Tibial nerve (tissue), 4 donors: ENCODE data around the gene LRRTM3. TPM values are rescaled to one million over a fixed set of nuclear protein-coding genes. Genes with fewer than 3 reads are reported as not detected.

Experiments
- DNase-seq, 2 donors: peaks; one replicate each; pipeline ENCODE4 v3.0.0-alpha.2; 2019; ENCODE audit warnings: low spot score in 2 of 2
- H3K27ac ChIP-seq, 4 donors: fragments of 200-600 bp; sonication (generic) in 3 of 4; one replicate each; pipeline ENCODE4 v1.5.1; 2017 to 2019; ENCODE audit warnings: mild to moderate bottlenecking in 1 of 4
- H3K27me3 ChIP-seq, 2 donors: fragments of 200-600 bp; sonication (generic) in 1 of 2; one replicate each; pipeline versions ENCODE4 v1.5.1 to v1.6.0; 2017 to 2019
- H3K36me3 ChIP-seq, 3 donors: fragments of 200-600 bp; sonication (generic); one replicate each; pipeline ENCODE4 v1.5.1; 2018 to 2019
- H3K4me1 ChIP-seq, 4 donors: fragments of 200-600 bp; sonication (generic) in 3 of 4; one replicate each; pipeline ENCODE4 v1.5.1; 2017 to 2019
- H3K4me3 ChIP-seq, 4 donors: fragments of 200-600 bp; sonication (generic) in 3 of 4; one replicate each; pipeline ENCODE4 v1.5.1; 2017 to 2019; ENCODE audit warnings: mild to moderate bottlenecking in 1 of 4, moderate library complexity in 1 of 4
- H3K9me3 ChIP-seq, 4 donors: fragments of 200-600 bp; sonication (generic) in 3 of 4; one replicate each; pipeline ENCODE4 v1.5.1; 2017 to 2019
- CTCF ChIP-seq, 5 experiments: fragments of 200-600 bp in 3 of 5; fragments of 450-650 bp in 2 of 5; sonication (generic) in 3 of 5; IDR thresholded peaks; one replicate each; pipeline ENCODE4 v1.5.1; 2016 to 2019; ENCODE audit warnings: antibody characterized with exemption in 5 of 5, mild to moderate bottlenecking in 3 of 5, moderate library complexity in 2 of 5
- EP300 ChIP-seq, 2 donors: sonication (generic); formaldehyde crosslinking; IDR thresholded peaks; one replicate each; pipeline ENCODE4 v1.6.1; 2017; ENCODE audit warnings: antibody characterized with exemption in 2 of 2, mild to moderate bottlenecking in 1 of 2
- POLR2A ChIP-seq, 2 donors: fragments of 450-650 bp; IDR thresholded peaks; one replicate each; pipeline ENCODE4 v1.6.1; 2017; ENCODE audit warnings: antibody characterized with exemption in 2 of 2, mild to moderate bottlenecking in 2 of 2, moderate library complexity in 2 of 2
- WGBS, 2 donors: methylation state at CpG; one replicate each; pipeline ENCODE4 v1.1.5; 2018; 5-methylcytosine and 5-hydroxymethylcytosine counted together
- total RNA-seq, 4 donors: library from RNA; depleted of rRNA; stranded (reverse); fragments of >200 nt; gene quantifications; one replicate each; pipeline ENCODE4 v1.1.0, GENCODE V29; 2016

Gene LRRTM3
- total RNA-seq, 4 donors from 2014 or later, result 0.42 TPM; not detected in 3

- no peaks in the 10 kb centered on the region for H3K9me3 ChIP-seq
- no peak overlapping the region for H3K27ac ChIP-seq
- DNase-seq, result no peak
- no peaks in the 10 kb centered on the region for H3K4me1 ChIP-seq
- no peak for TF ChIP-seq CTCF (IDR thresholded peaks at IDR 0.05)
- TF ChIP-seq EP300 (IDR thresholded peaks at IDR 0.05), result no peak
- TF ChIP-seq POLR2A (IDR thresholded peaks at IDR 0.05), result no peak
- H3K27me3 ChIP-seq, result no peaks in the 10 kb centered on the region
- 86 to 93% methylated on average over 1 of the region's 1 CpG for WGBS, 2 donors
- no peak overlapping the region for H3K4me3 ChIP-seq
- H3K36me3 ChIP-seq, result no peaks in the 10 kb centered on the region
These were observed 16.6 kb downstream of the LRRTM3 start for GRCh38 chr10:66942407-66942806.

GRCh38 chr10:66943590-66943989, 17.8 kb downstream of the LRRTM3 start:
- Histone ChIP-seq H3K4me3 (no peak overlapping the region), H3K9me3 (no peaks in the 10 kb centered on the region), H3K27ac (no peak overlapping the region), H3K27me3 (no peaks in the 10 kb centered on the region), H3K36me3 (no peaks in the 10 kb centered on the region), H3K4me1 (no peaks in the 10 kb centered on the region)
- no peak for DNase-seq
- 92 to 95% methylated on average over 2 of the region's 2 CpGs for WGBS, 2 donors
- TF ChIP-seq POLR2A (IDR thresholded peaks at IDR 0.05) (no peak), EP300 (IDR thresholded peaks at IDR 0.05) (no peak), CTCF (IDR thresholded peaks at IDR 0.05) (no peak)

GRCh38 chr10:66951896-66952295, 26.1 kb downstream of the LRRTM3 start:
- WGBS, 2 donors, result 42 to 44% methylated on average over 2 of the region's 2 CpGs

GRCh38 chr10:66958466-66958865, 32.6 kb downstream of the LRRTM3 start:
- Histone ChIP-seq H3K9me3 (no peaks in the 10 kb centered on the region), H3K27ac (no peak overlapping the region), H3K36me3 (no peaks in the 10 kb centered on the region), H3K27me3 (no peaks in the 10 kb centered on the region), H3K4me1 (peaks cover 0 to 15% (median 0%) of the 10 kb centered on the region in 4 donors), H3K4me3 (peak overlapping the region in 1 of 4 donors; percentile 4)
- WGBS, 2 donors, result 32 to 34% methylated on average over 2 of the region's 2 CpGs
- DNase-seq, result no peak
- TF ChIP-seq POLR2A (IDR thresholded peaks at IDR 0.05), result no peak
- no peak for TF ChIP-seq EP300 (IDR thresholded peaks at IDR 0.05)
- no peak for TF ChIP-seq CTCF (IDR thresholded peaks at IDR 0.05)

More at GRCh38 chr10:66951896-66952295, 26.1 kb downstream of the LRRTM3 start:
- H3K36me3 ChIP-seq, result no peaks in the 10 kb centered on the region
- no peak overlapping the region for H3K27ac ChIP-seq
- no peak for DNase-seq
- no peak for TF ChIP-seq EP300 (IDR thresholded peaks at IDR 0.05)
- no peak for TF ChIP-seq CTCF (IDR thresholded peaks at IDR 0.05)
- no peak for TF ChIP-seq POLR2A (IDR thresholded peaks at IDR 0.05)
- no peaks in the 10 kb centered on the region for H3K4me1 ChIP-seq
- no peaks in the 10 kb centered on the region for H3K27me3 ChIP-seq
- no peak overlapping the region for H3K4me3 ChIP-seq
- no peaks in the 10 kb centered on the region for H3K9me3 ChIP-seq

- WGBS, 2 donors, result 61 to 66% methylated on average over 4 of the region's 4 CpGs
- Histone ChIP-seq H3K27ac (no peak overlapping the region), H3K4me1 (no peaks in the 10 kb centered on the region), H3K36me3 (no peaks in the 10 kb centered on the region), H3K9me3 (no peaks in the 10 kb centered on the region), H3K27me3 (no peaks in the 10 kb centered on the region), H3K4me3 (no peak overlapping the region)
- TF ChIP-seq CTCF (IDR thresholded peaks at IDR 0.05) (no peak), POLR2A (IDR thresholded peaks at IDR 0.05) (no peak), EP300 (IDR thresholded peaks at IDR 0.05) (no peak)
- no peak for DNase-seq
These were observed 39.1 kb downstream of the LRRTM3 start for GRCh38 chr10:66964946-66965345.
